8988T (cell line): ENCODE measurements around the gene PCDHA5.

ENCODE experiments used
- DNase-seq: peaks from one replicate; pipeline ENCODE4 v3.0.0; 2011

The PCDHA5 gene

GRCh38 chr5:140868721-140869554 is 47.5 kb downstream of the PCDHA5 start, which contains the start of gene PCDHA11:
Gene PCDHA11, plus strand, starts transcription at chr5:140868957. Its CDS starts 147 bp downstream, at chr5:140869104.
- DNase-seq = no peak

DNA sequence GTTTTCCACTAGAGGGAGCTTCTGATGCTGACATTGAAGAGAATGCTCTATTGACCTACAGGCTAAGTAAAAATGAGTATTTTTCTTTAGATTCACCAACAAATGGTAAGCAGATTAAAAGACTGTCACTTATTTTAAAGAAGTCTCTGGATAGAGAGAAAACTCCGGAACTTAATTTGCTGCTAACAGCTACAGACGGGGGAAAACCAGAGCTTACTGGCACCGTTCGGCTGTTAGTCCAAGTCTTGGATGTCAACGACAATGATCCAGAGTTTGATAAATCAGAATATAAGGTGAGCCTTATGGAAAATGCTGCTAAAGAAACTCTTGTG is 48.1 kb downstream of the PCDHA5 start:
- DNase-seq = no peak

DNA sequence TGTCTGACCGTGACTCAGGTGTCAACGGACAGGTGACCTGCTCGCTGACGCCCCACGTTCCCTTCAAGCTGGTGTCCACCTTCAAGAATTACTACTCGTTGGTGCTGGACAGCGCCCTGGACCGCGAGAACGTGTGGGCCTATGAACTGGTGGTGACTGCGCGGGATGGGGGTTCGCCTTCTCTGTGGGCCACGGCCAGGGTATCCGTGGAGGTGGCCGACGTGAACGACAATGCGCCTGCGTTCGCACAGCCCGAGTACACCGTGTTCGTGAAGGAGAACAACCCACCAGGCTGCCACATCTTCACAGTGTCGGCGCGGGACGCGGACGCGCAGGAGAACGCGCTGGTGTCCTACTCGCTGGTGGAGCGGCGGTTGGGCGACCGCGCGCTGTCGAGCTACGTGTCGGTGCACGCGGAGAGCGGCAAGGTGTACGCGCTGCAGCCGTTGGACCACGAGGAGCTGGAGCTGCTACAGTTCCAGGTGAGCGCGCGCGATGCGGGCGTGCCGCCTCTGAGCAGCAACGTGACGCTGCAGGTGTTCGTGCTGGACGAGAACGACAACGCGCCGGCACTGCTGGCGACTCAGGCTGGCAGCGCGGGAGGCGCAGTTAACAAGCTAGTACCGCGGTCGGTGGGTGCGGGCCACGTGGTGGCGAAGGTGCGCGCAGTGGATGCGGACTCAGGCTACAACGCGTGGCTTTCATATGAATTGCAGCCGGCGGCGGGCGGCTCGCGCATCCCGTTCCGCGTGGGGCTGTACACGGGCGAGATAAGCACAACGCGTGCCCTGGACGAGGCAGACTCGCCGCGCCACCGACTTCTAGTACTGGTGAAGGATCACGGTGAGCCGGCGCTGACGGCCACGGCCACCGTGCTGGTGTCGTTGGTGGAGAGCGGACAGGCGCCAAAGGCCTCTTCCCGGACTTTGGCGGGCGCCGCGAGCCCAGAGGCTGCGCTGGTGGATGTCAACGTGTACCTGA is 49.1 kb downstream of the PCDHA5 start:
- DNase-seq = no peak
